ENCODE results near the gene PDCD1LG2. TPM values are rescaled to one million over a fixed set of nuclear protein-coding genes. Genes with fewer than 3 reads are reported as not detected.

The PDCD1LG2 gene
- total and polyA plus RNA-seq, 9 donors: 0.51 to 5.0 (median 1.2) TPM

DNA sequence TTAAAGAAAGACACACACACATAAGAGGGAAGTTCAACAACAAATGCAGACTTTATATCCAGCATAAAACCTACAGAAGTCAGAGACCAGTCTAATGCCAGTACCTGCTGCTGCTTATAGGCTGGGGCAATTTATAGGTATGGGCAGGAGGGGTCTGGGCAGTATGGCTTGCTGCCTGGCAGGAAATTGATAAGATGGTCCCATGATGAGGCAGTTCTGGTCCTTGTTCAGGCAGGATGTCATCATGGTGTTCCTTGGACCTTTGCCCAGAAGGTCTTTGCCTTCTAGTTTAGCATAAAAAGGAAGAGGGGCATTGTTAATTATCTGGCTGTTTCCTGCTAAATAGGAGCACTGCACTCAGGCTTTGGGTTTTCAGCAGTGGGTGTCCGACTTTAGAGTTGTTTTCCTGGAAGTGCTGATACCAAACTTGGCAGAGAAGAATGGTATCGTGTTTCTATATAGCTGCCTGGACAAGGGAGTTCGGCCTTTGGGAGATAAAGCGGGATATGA is 10.4 kb upstream of the PDCD1LG2 start:
- 23 to 44% (median 34%) methylated on average over 4 of the region's 4 CpGs for WGBS, 3 donors
- no peaks in the 10 kb centered on the region for H3K9me3 ChIP-seq
- H3K27ac ChIP-seq: no peak overlapping the region
- TF ChIP-seq POLR2A (IDR thresholded peaks at IDR 0.05) (no peak), EP300 (IDR thresholded peaks at IDR 0.05) (no peak)
- TF ChIP-seq, protein P1, sequence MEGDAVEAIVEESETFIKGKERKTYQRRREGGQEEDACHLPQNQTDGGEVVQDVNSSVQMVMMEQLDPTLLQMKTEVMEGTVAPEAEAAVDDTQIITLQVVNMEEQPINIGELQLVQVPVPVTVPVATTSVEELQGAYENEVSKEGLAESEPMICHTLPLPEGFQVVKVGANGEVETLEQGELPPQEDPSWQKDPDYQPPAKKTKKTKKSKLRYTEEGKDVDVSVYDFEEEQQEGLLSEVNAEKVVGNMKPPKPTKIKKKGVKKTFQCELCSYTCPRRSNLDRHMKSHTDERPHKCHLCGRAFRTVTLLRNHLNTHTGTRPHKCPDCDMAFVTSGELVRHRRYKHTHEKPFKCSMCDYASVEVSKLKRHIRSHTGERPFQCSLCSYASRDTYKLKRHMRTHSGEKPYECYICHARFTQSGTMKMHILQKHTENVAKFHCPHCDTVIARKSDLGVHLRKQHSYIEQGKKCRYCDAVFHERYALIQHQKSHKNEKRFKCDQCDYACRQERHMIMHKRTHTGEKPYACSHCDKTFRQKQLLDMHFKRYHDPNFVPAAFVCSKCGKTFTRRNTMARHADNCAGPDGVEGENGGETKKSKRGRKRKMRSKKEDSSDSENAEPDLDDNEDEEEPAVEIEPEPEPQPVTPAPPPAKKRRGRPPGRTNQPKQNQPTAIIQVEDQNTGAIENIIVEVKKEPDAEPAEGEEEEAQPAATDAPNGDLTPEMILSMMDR (IDR thresholded peaks at IDR 0.05): no peak
- intact Hi-C loops (cut with DNase I): no loop called here
- peaks cover 1% of the 10 kb centered on the region for H3K4me1 ChIP-seq (ENCODE audit: insufficient read depth)
- H3K27me3 ChIP-seq: no peaks in the 10 kb centered on the region
- no peak overlapping the region for H3K4me3 ChIP-seq
- no peak for DNase-seq
- H3K36me3 ChIP-seq: no peaks in the 10 kb centered on the region

DNA sequence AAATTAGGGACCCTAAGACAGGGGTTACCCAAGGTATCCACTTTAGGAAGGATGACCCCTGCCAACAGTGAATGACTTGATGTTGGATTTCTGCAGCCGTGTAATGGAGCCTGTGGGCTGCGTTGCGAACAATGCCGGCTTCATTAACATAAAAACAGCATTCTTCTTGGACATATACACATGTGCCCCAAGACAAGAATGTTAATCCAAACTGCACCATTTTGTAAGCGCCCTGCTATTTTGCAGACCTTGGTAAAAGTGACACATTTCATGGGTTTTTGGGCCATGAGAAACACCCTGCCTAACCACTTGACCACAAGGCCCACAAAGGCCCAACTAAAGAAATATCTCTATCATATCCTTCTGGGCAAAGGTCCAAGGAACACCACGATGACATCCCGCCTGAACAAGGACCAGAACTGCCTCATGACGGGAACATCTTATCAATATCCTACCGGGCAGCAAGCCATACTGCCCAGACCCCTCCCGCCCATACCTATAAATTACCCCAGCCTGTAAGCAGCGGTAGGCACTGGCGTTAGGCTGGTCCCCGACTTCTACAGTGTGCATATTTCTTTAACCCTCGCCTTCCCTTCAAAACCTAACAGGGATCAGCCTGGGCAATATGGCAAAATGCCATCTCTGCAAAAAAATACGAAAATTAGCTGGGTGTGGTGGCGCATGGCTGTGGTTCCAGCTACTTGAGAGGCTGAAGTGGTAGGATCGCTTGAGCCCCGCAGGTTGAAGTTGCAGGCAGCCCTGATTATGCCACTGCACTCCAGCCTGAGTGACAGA is 9.7 kb upstream of the PDCD1LG2 start:
- 38 to 43% (median 42%) methylated on average over 18 of the region's 18 CpGs for WGBS, 3 donors
- DNase-seq: peak in 2 of 5 donors; percentile 57 to 72
- intact Hi-C loops (cut with DNase I): no loop called here

DNA sequence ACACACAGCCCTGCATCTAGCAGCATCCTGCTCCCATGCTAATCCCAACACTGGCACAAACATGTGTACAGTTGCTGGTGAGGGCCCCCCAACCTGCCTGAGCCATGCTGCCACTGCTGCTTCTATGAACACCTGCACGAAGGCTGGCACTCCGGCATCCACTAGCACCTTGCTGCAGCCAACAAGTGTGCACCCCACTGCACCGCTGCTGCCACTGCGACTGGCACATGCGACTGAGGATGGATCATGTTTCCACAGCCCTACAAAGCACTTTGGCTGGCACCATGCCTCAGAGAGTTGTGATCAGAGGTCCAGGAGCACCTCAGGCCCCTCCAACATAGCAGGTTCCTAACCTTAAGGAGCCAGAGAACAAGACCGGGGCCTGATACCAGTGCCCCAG is 7.8 kb upstream of the PDCD1LG2 start:
- Histone ChIP-seq H3K27me3 (no peaks in the 10 kb centered on the region), H3K9me3 (no peaks in the 10 kb centered on the region)
- WGBS, 3 donors: 76 to 97% (median 90%) methylated on average over 5 to 6 of the region's 6 CpGs

More for the DNA sequence above, 9.7 kb upstream of the PDCD1LG2 start:
- Histone ChIP-seq H3K27me3 (no peaks in the 10 kb centered on the region), H3K9me3 (no peaks in the 10 kb centered on the region), H3K27ac (no peak overlapping the region), H3K36me3 (no peaks in the 10 kb centered on the region), H3K4me3 (no peak overlapping the region), H3K4me1 (ENCODE audit: insufficient read depth) (peaks cover 1% of the 10 kb centered on the region)
- TF ChIP-seq, protein P1 (IDR thresholded peaks at IDR 0.05): no peak
- TF ChIP-seq EP300 (IDR thresholded peaks at IDR 0.05) (no peak), POLR2A (IDR thresholded peaks at IDR 0.05) (no peak)

DNA sequence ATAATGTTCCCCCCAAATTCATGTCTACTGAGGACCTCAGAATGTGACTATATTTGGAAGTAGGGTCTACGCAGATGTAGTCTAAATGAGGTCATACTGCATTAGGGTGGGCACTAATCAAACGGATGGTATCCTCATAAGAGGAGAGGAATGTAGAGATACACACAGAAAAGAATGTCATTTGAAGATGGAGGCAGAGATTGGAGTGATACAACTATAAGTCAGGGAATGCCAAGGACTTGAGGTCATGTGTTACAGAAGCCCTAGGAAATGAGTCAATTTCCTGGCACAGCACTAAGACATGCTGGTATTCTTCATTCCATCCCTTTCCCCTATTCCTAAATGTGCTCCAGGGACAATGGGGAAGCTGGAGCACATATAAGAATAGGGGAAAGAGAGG is 758 bp upstream of the PDCD1LG2 start:
- TF ChIP-seq POLR2A (IDR thresholded peaks at IDR 0.05) (no peak), EP300 (IDR thresholded peaks at IDR 0.05) (no peak)
- TF ChIP-seq, protein P1 (IDR thresholded peaks at IDR 0.05): no peak
- WGBS, 3 donors: 69 to 75% (median 73%) methylated on average over 2 of the region's 2 CpGs
- H3K36me3 ChIP-seq: no peaks in the 10 kb centered on the region
- no peaks in the 10 kb centered on the region for H3K9me3 ChIP-seq
- no peaks in the 10 kb centered on the region for H3K27me3 ChIP-seq
- intact Hi-C loops (cut with DNase I): no loop called here
- peaks cover 2% of the 10 kb centered on the region for H3K4me1 ChIP-seq (ENCODE audit: insufficient read depth)
- no peak overlapping the region for H3K27ac ChIP-seq
- DNase-seq: no peak
- H3K4me3 ChIP-seq: no peak overlapping the region

More for the DNA sequence above, 7.8 kb upstream of the PDCD1LG2 start:
- Histone ChIP-seq H3K27ac (no peak overlapping the region), H3K4me1 (ENCODE audit: insufficient read depth) (peaks cover 1% of the 10 kb centered on the region), H3K4me3 (no peak overlapping the region), H3K36me3 (no peaks in the 10 kb centered on the region)
- TF ChIP-seq, protein P1 (IDR thresholded peaks at IDR 0.05): no peak
- TF ChIP-seq POLR2A (IDR thresholded peaks at IDR 0.05) (no peak), EP300 (IDR thresholded peaks at IDR 0.05) (no peak)
- intact Hi-C loops (cut with DNase I): no loop called here
- DNase-seq: no peak

Measured in ovary (tissue), 9 donors.